Body of pancreas (tissue), 4 donors: ENCODE results near the gene ENO4. TPM values are rescaled to one million over a fixed set of nuclear protein-coding genes. Genes with fewer than 3 reads are reported as not detected.

Experiments used
- ATAC-seq: fragments of 150-250 bp; one replicate; pipeline ENCODE4 v1.9.1; 2016
- DNase-seq, 4 donors: peaks; one replicate each; pipeline ENCODE4 v3.0.0-alpha.2; 2019
- H3K27ac ChIP-seq, 4 donors: fragments of 200-600 bp; sonication (generic); 1 replicate in 3 of 4; 2 replicates in 1 of 4; pipeline versions ENCODE4 v1.5.1 to v1.6.1; 2016 to 2019; ENCODE audit warnings: mild to moderate bottlenecking in 1 of 4, mixed read lengths in 1 of 4, moderate library complexity in 1 of 4
- H3K27me3 ChIP-seq, 2 donors: fragments of 200-600 bp; sonication (generic); one replicate each; pipeline ENCODE4 v1.6.0; 2016; ENCODE audit warnings: mild to moderate bottlenecking in 1 of 2
- H3K36me3 ChIP-seq, 2 donors: fragments of 200-600 bp; sonication (generic); replicated peaks in 1 of 2; 2 replicates each; pipeline ENCODE4 v1.5.1; 2016; ENCODE audit warnings: low read depth in 2 of 2; ENCODE audit not compliant: insufficient read depth in 1 of 2
- H3K4me1 ChIP-seq: fragments of 200-600 bp; sonication (generic); one replicate; pipeline ENCODE4 v1.6.0; 2016
- H3K4me3 ChIP-seq, 2 donors: fragments of 200-600 bp; sonication (generic); 1 replicate in 1 of 2; 2 replicates in 1 of 2; pipeline ENCODE4 v1.5.1; 2016 to 2019
- H3K9me3 ChIP-seq, 3 donors: fragments of 200-600 bp; sonication (generic); 1 replicate in 2 of 3; 2 replicates in 1 of 3; pipeline ENCODE4 v1.5.1; 2016
- POLR2A ChIP-seq, 3 donors: fragments of 450-650 bp; IDR thresholded peaks; one replicate each; pipeline ENCODE4 v1.6.1; 2016; ENCODE audit warnings: antibody characterized with exemption in 3 of 3, mild to moderate bottlenecking in 2 of 3
- WGBS, 2 donors: methylation state at CpG; one replicate each; pipeline ENCODE4 v1.1.5; 2017; 5-methylcytosine and 5-hydroxymethylcytosine counted together
- intact Hi-C: fragments of 100-400 bp; cut with DNase I; formaldehyde crosslinking; loops from one replicate; pipeline ENCODE4 v1.15.1; 2023
- total RNA-seq, 2 donors: library from RNA; depleted of rRNA; stranded (reverse); fragments of >200 nt; gene quantifications; one replicate each; pipeline ENCODE4 v1.1.0, GENCODE V29; 2016
- TF ChIP-seq, protein P1 (sequence below), 7 experiments: fragments of 450-650 bp in 4 of 7; fragments of 200-600 bp in 3 of 7; sonication (generic) in 3 of 7; IDR thresholded peaks; one replicate each; pipeline ENCODE4 v1.5.1; 2016 to 2019; ENCODE audit warnings: antibody characterized with exemption in 7 of 7

ENO4 gene
- total RNA-seq, 2 donors from 2014 or later = 1.0 TPM; not detected in 1

DNA sequence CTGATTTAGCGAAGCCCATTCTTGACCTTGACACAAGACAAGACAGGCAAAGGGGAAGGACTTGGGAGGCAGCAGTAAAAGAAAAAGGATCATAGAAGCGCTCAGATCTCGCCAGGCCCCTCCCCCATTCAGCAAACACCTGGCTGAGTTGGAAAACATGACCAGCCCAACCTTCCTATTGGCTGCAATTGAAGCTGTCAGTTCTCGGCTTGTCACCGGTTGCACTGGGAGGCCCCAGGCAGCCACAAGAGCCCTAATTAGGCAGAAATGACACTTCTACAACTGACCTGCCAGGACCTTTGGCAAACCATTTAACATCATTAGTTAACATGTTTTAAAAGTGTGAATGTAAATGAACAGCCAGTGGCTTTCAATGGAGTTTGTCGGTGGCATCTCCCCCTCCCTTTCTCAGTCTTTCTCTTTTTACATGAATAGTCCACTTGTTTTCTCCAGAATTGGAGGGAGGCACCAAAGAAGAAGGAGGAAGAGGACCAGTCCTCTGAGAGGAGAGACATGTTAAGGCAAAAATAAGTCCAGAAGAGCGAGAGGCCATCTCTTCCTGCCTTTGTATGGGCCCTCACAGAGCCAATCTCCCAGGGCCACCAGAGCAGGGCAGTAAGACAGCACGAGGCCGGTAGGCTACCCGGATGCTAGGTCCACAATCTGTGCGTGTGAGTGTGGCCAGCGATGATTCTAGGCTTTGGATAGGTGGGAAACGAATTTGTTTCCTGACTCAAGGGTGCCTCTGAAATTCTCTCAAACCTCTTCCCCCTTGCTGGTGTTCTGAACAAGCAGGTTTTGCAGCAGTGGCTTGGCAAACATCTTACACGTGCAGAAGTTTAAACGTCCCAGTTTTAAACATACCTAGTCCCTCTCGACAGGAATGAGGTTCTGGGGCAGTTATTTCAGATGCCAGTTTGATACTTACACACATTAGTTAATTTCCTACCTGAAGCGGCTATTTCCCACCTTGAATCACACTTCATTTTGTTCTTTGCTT, 15.0 kb upstream of the ENO4 start:
- ATAC-seq = no peak
- Histone ChIP-seq H3K9me3 (no peaks in the 10 kb centered on the region), H3K36me3 (no peaks in the 10 kb centered on the region), H3K27ac (no peak overlapping the region), H3K4me3 (no peak overlapping the region), H3K4me1 (no peaks in the 10 kb centered on the region), H3K27me3 (no peaks in the 10 kb centered on the region)
- DNase-seq = no peak
- WGBS, 2 donors = 82 to 83% methylated on average over 17 of the region's 17 CpGs
- TF ChIP-seq, protein P1, sequence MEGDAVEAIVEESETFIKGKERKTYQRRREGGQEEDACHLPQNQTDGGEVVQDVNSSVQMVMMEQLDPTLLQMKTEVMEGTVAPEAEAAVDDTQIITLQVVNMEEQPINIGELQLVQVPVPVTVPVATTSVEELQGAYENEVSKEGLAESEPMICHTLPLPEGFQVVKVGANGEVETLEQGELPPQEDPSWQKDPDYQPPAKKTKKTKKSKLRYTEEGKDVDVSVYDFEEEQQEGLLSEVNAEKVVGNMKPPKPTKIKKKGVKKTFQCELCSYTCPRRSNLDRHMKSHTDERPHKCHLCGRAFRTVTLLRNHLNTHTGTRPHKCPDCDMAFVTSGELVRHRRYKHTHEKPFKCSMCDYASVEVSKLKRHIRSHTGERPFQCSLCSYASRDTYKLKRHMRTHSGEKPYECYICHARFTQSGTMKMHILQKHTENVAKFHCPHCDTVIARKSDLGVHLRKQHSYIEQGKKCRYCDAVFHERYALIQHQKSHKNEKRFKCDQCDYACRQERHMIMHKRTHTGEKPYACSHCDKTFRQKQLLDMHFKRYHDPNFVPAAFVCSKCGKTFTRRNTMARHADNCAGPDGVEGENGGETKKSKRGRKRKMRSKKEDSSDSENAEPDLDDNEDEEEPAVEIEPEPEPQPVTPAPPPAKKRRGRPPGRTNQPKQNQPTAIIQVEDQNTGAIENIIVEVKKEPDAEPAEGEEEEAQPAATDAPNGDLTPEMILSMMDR (IDR thresholded peaks at IDR 0.05) = no peak
- TF ChIP-seq POLR2A (IDR thresholded peaks at IDR 0.05) = no peak
- intact Hi-C loops = no loop called here

DNA sequence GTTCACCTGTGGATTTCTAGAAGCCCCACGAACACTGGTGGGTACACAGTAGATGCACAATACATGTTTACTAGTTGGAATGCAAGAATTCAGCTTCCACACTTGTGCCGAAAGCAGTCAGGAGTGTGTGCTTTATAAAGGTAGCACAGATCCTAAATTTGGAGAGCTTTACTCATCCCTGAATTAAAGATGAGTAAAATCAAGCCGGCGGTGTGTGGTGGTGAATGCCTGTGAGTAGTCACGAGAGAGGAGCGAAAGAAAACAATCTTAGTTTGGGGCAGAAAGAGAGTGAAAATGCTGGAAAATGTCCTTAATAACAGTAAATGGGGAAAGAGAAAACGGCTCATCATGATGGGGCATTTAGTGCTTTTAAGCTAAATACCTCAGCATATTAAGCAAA, 13.6 kb upstream of the ENO4 start:
- no peaks in the 10 kb centered on the region for H3K9me3 ChIP-seq
- 88 to 89% methylated on average over 7 of the region's 7 CpGs for WGBS, 2 donors
- no peaks in the 10 kb centered on the region for H3K27me3 ChIP-seq
- no peak overlapping the region for H3K4me3 ChIP-seq
- H3K27ac ChIP-seq = no peak overlapping the region
- H3K36me3 ChIP-seq = no peaks in the 10 kb centered on the region
- no peak for ATAC-seq
- TF ChIP-seq, protein P1 (IDR thresholded peaks at IDR 0.05) = no peak
- no peak for TF ChIP-seq POLR2A (IDR thresholded peaks at IDR 0.05)
- no peak for DNase-seq
- H3K4me1 ChIP-seq = no peaks in the 10 kb centered on the region
- intact Hi-C loops = no loop called here

DNA sequence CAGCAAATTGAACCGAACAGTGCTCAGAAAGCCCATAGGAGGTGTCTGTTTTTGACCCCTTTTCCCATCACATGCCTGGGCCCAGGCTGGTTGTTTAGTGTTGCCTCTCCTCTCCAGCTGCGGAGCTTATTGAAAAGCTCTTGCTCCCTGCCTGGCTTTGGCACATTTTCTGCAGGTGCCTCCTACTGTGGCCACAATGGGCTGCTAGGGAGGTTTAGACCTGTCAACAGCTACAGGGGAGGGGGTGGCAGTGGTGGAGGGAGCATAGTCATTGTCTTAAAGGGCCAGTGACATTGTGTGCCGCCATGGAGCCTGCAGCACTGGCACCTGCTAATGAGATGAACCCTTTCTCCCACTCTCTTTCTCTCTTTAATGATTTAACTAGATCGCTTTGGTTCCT, 13.2 kb upstream of the ENO4 start:
- Histone ChIP-seq H3K36me3 (no peaks in the 10 kb centered on the region), H3K9me3 (no peaks in the 10 kb centered on the region), H3K27ac (no peak overlapping the region), H3K4me3 (no peak overlapping the region), H3K27me3 (no peaks in the 10 kb centered on the region), H3K4me1 (no peaks in the 10 kb centered on the region)
- DNase-seq (no peak), ATAC-seq (no peak)
- TF ChIP-seq, protein P1 (IDR thresholded peaks at IDR 0.05) = no peak
- no peak for TF ChIP-seq POLR2A (IDR thresholded peaks at IDR 0.05)
- intact Hi-C loops = no loop called here
- WGBS, 2 donors = 77 to 92% methylated on average over 4 of the region's 4 CpGs

DNA sequence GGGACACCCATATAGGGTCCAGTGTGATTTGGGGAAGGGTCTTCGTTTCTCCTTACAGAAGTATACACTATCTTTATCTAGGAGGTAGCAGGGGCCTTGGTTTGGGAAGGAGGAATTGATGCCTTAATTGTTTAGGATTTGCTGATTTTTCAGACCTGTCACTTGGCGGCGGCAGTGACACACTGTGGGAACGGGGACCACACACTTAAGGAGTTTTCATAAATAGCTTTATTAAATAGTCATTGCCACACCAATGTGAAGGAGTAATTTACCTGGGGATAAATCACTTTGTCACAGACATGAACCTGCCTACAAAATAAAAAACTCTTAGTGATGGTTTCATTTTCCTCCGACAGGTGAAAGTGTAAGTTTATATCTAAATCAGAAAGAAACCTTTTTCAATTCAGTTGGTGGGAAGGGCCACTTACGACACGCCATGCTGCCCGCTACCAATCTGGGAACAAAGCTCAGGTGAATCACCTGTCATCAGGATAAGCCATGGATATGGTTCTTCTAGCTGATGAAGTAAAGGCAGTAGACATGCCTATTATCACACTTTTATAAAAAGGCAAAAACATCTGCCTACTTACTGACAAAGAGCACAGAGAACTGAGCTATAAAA, 12.3 kb upstream of the ENO4 start:
- ATAC-seq (no peak), DNase-seq (no peak)
- no peak for TF ChIP-seq POLR2A (IDR thresholded peaks at IDR 0.05)
- TF ChIP-seq, protein P1 (IDR thresholded peaks at IDR 0.05) = no peak
- no peak overlapping the region for H3K27ac ChIP-seq
- H3K9me3 ChIP-seq = no peaks in the 10 kb centered on the region
- 84 to 88% methylated on average over 8 of the region's 8 CpGs for WGBS, 2 donors
- H3K27me3 ChIP-seq = no peaks in the 10 kb centered on the region
- H3K4me3 ChIP-seq = no peak overlapping the region
- no peaks in the 10 kb centered on the region for H3K36me3 ChIP-seq
- intact Hi-C loops = no loop called here
- no peaks in the 10 kb centered on the region for H3K4me1 ChIP-seq
